Measurements from ENCODE around the gene MRPL52.
"Not testable (repeated sequence)": the region's sequence is repeated elsewhere in the genome, so short reads cannot be mapped to it uniquely, and the experiment has no call there.

Gene MRPL52

GRCh38 chr14:22852599-22852939 is 22.9 kb downstream of the MRPL52 start:
- no peak for DNase-seq (ENCODE audit: low spot score)
- no peak for TF ChIP-seq CTCF (IDR thresholded peaks at IDR 0.05)
- H3K27ac ChIP-seq: peak overlapping the region in 1 of 2 donors; percentile 35
- no peak overlapping the region for H3K4me3 ChIP-seq

DNA sequence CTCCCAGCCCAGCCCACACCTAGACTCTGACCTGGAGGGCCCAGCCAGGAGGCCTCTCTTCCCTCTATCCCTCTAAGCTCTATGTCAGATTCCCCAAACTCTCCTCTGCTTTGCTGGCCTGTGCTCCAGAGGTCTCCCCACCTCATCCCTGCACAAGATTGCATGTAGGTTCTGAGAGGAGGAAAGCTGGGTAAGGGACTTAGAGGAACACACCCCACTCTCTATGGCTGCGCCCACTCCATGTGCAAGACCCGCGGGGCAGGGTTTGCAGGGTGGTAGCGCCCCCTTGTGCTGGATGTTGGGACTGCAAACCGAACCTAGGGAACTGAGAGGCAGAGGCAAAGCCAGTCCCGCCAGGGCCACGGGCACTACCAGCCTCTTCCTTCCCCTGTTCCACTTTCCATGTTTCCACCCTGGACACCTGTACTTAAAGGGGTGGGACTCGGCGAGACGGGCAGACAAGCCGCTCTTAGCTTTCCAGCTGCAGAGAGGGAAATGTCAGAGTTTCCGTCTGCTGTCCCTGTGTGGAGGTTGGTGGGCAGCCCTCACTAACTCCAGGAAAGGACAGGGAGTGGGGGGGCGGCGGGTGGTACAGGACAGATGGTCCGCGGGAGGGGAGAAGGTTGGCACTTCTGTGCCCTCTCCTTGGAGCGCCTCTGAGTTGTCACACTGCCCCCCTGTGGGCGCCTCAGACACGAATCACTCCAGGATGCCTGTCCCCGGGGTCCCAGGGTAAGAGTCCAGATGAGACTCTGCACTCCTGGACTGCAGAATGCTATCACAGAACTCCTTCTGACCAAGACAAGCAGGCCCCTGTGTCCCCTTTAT is 23.5 kb downstream of the MRPL52 start:
- H3K4me3 ChIP-seq: peak overlapping the region; percentile 69
- peak; percentile 93 for DNase-seq (ENCODE audit: low spot score)
- peak; percentile 85 for TF ChIP-seq CTCF (IDR thresholded peaks at IDR 0.05)

DNA sequence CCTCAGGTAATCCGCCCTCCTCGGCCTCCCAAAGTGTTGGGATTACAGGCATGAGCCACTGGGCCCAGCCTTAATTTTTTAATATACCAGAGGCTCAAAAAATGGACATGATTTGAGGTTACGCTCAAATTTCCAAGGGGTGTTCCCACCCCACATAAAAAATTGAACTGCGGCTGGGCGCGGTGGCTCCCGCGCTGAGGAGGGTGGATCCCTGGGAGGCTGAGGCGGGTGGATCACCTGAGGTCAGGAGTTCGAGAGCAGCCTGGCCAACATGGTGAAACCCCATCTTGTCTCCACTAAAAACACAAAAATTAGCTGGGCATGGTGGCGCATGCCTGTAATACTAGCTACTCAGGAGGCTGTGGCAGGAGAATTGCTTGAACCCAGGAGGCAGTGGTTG is 24.6 kb downstream of the MRPL52 start:
- not testable (repeated sequence) for H3K4me3 ChIP-seq; DNase-seq (ENCODE audit: low spot score); H3K27ac ChIP-seq

More for the DNA sequence above, 23.5 kb downstream of the MRPL52 start:
- peak overlapping the region; percentile 32 to 35 for H3K27ac ChIP-seq

DNA sequence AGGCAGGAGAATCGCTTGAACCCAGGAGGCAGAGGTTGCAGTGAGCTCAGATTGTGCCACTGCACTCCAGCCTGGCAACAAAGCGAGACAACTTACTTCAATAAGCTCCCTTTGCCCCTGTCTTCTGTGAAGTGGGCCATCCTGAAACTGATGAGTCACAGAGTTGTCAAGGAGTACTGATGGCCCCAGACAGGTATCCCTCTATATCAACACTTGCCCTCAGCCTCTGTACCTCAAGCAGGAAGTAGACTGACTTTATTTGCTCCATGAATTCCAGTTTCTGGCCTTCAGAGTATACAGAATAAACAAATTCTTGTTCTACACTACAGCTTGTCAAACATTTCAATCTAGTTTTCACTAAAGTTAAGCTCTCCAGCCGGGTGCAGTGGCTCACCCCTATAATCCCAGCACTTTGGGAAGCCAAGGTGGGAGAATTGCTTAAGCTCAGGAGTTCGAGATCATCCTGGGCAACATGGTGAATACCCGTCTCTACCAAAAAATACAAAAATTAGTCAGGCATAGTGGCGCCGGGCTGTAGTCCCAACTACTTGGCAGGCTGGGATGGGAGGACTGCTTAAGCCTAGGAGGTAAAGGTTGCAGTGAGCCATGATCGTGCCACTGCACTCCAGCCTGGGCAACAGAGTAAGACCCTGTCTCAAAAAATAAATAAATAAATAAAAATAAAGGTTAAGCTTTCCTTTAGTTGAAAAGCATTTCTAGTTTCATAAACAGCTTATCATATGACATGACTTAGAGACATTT is 25.5 kb downstream of the MRPL52 start:
- no peak for TF ChIP-seq CTCF (IDR thresholded peaks at IDR 0.05)
- DNase-seq (ENCODE audit: low spot score): no peak
- H3K4me3 ChIP-seq: no peak overlapping the region

DNA sequence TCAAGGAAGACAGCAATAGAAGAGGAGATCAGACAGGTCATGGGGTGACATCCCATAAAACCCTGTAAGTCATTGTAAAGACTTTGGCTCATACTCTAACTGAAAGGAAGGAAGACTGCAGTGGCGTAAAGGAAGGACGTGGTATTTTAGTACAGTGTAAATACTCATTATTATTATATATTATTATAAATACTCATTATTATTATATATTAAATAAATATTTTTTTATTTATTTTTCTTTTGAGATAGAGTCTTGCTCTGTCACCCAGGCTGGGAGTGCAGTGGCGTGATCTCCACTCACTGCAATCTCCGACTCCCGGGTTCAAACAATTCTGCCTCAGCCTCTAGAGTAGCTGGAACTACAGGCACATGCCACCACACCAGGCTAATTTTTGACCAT is 26.7 kb downstream of the MRPL52 start:
- TF ChIP-seq CTCF (IDR thresholded peaks at IDR 0.05): no peak
- Histone ChIP-seq H3K4me3 (no peak overlapping the region), H3K27ac (no peak overlapping the region)
- no peak for DNase-seq (ENCODE audit: low spot score)

More for the DNA sequence above, 25.5 kb downstream of the MRPL52 start:
- no peak overlapping the region for H3K27ac ChIP-seq

DNA sequence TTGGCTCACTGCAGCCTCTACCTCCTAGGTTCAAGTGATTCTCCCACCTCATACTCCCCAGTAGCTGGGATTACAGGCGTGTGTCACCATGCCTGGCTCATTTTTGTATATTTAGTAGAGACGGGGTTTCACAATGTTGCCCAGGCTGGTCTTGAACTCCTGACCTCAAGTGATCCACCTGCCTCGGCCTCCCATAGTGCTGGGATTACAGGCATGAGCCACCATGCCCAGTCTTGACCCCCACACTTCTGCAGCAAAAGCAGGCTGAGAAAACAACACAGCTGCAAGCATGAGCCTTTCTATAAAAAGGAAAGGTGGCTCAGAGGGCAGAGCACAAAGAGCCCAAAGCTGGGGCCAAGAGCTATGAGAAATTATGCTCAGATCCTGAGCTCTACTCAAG is 30.7 kb downstream of the MRPL52 start:
- not testable (repeated sequence) for DNase-seq (ENCODE audit: low spot score); H3K27ac ChIP-seq; H3K4me3 ChIP-seq

DNA sequence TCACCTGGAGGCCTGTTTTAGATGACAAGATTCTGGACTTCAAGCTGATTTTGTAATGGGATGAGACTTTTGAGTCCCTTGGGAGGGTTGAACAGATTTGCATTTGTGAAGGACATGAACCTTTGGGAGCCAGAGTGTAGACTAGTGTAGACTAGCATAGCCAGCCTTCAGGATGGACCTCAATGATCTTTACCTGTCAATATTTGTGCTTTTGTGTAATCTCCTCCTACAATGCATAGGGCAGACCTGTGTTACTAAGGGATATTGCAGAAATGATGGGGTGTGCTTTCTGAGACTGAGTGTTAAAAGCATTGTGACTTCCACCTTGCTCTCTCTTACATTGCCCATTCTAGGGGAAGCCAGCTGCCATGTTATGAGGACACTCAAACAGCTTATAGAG is 32.0 kb downstream of the MRPL52 start:
- Histone ChIP-seq H3K4me3 (no peak overlapping the region), H3K27ac (no peak overlapping the region)
- TF ChIP-seq CTCF (IDR thresholded peaks at IDR 0.05): no peak
- DNase-seq (ENCODE audit: low spot score): no peak

DNA sequence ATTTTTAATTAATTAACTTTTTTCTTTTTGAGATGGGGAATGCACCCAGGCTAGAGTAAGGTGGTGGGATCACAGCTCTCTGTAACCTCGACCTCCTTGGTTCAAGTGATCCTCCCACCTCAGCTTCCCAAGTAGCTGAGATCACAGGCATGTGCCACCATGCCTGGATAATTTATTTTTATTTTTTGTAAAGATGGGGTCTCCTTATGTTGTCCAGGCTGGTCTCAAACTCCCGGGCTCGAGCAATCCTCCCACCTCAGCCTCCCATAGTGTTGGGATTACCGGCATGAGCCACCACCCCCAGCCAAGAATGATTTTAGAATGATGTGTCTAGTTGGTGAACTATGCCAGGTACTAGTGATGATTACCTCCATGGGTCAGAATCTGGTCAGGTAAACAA is 35.3 kb downstream of the MRPL52 start:
- TF ChIP-seq CTCF (IDR thresholded peaks at IDR 0.05): no peak
- Histone ChIP-seq H3K4me3 (no peak overlapping the region), H3K27ac (no peak overlapping the region)
- no peak for DNase-seq (ENCODE audit: low spot score)

Measured in coronary artery (tissue), 2 donors.